Activated CD4-positive, alpha-beta T cell treated with anti-CD3 and anti-CD28 coated beads, Interleukin-10, Interleukin-2, amounts not matched to agents 100 ng/mL and 50 ng/mL, durations not matched to agents 16 hours and 8 hours (primary cell): ENCODE data around the gene UFSP1.

Experiments used
- DNase-seq: peaks from one replicate; pipeline ENCODE4 v3.0.0-alpha.2; 2020

Gene UFSP1

GRCh38 chr7:100880645-100881044, 8.9 kb downstream of the UFSP1 start:
- no peak for DNase-seq

- no peak for DNase-seq
Measured at GRCh38 chr7:100879685-100880261, 9.7 kb downstream of the UFSP1 start.

GRCh38 chr7:100878685-100879084, 10.8 kb downstream of the UFSP1 start:
- DNase-seq, result no peak

GRCh38 chr7:100878013-100878412, 11.5 kb downstream of the UFSP1 start:
- DNase-seq, result no peak

- DNase-seq, result peak; percentile 43
Measured at GRCh38 chr7:100875356-100875751, 14.2 kb downstream of the UFSP1 start.

GRCh38 chr7:100874577-100875355, 14.7 kb downstream of the UFSP1 start, which contains the start of gene SRRT:
TSS of gene SRRT (plus strand) at chr7:100875103. CDS start at chr7:100875591, 488 bp downstream.
- DNase-seq, result peak; percentile 99

- DNase-seq, result no peak
Measured at GRCh38 chr7:100874300-100874576, 15.3 kb downstream of the UFSP1 start.

- DNase-seq, result no peak
Measured at GRCh38 chr7:100873599-100874299, 15.8 kb downstream of the UFSP1 start.

- no peak for DNase-seq
Measured at GRCh38 chr7:100867776-100868485, 21.6 kb downstream of the UFSP1 start.

- peak; percentile 78 for DNase-seq
Measured at GRCh38 chr7:100867040-100867775, 22.3 kb downstream of the UFSP1 start, which contains the start of gene TRIP6. TSS of gene TRIP6 (plus strand) at chr7:100867387. CDS start at chr7:100867498, 111 bp downstream.

- no peak for DNase-seq
Measured at GRCh38 chr7:100866729-100867039, 22.8 kb downstream of the UFSP1 start.

GRCh38 chr7:100865938-100866728, 23.4 kb downstream of the UFSP1 start:
- DNase-seq, result peak; percentile 49

- no peak for DNase-seq
Measured at GRCh38 chr7:100865372-100865911, 24.1 kb downstream of the UFSP1 start.

GRCh38 chr7:100864263-100864845, 25.2 kb downstream of the UFSP1 start:
- DNase-seq, result no peak

- DNase-seq, result no peak
Measured at GRCh38 chr7:100863406-100863950, 26.0 kb downstream of the UFSP1 start.

- no peak for DNase-seq
Measured at GRCh38 chr7:100861616-100861985, 27.9 kb downstream of the UFSP1 start.

- DNase-seq, result no peak
Measured at GRCh38 chr7:100860702-100861615, 28.6 kb downstream of the UFSP1 start.

GRCh38 chr7:100859856-100860255, 29.7 kb downstream of the UFSP1 start:
- DNase-seq, result no peak

GRCh38 chr7:100856871-100857282, 32.6 kb downstream of the UFSP1 start:
- no peak for DNase-seq

- DNase-seq, result no peak
Measured at GRCh38 chr7:100855515-100855914, 34.0 kb downstream of the UFSP1 start.
